Dendritic cell treated with granulocyte-macrophage colony-stimulating factor and Interleukin-4, amounts not matched to agents 40 ng/mL and 50 ng/mL, for 4 days (primary cell): Measurements from ENCODE around the gene NAV2.
"Not testable (repeated sequence)": the region's sequence is repeated elsewhere in the genome, so short reads cannot be mapped to it uniquely, and the experiment has no call there.

ENCODE experiments used
- H3K27ac Mint-ChIP-seq: one replicate; pipeline ENCODE4 v1.8.0; 2022; ENCODE audit warnings: mild to moderate bottlenecking, mixed read lengths
- H3K27me3 Mint-ChIP-seq: one replicate; pipeline ENCODE4 v1.8.0; 2022; ENCODE audit warnings: mild to moderate bottlenecking, mixed read lengths
- H3K36me3 Mint-ChIP-seq: one replicate; pipeline ENCODE4 v1.8.0; 2022; ENCODE audit warnings: low read depth, mixed read lengths
- H3K4me1 Mint-ChIP-seq: one replicate; pipeline ENCODE4 v1.8.0; 2022; ENCODE audit warnings: low read depth, mixed read lengths
- H3K4me3 Mint-ChIP-seq: one replicate; pipeline ENCODE4 v1.8.0; 2022; ENCODE audit warnings: mild to moderate bottlenecking, moderate library complexity, mixed read lengths
- H3K9me3 Mint-ChIP-seq: one replicate; pipeline ENCODE4 v1.8.0; 2022; ENCODE audit warnings: mixed read lengths
- intact Hi-C: fragments of 100-400 bp; cut with micrococcal nuclease; formaldehyde crosslinking; loops from one replicate; pipeline ENCODE4 v1.15.0; 2022

NAV2 gene

GRCh38 chr11:19996571-19996970, 283.9 kb downstream of the NAV2 start:
- Mint-ChIP-seq H3K27me3 (no peaks in the 10 kb centered on the region), H3K9me3 (no peaks in the 10 kb centered on the region)

GRCh38 chr11:20000022-20000350, 287.3 kb downstream of the NAV2 start:
- H3K9me3 Mint-ChIP-seq: no peaks in the 10 kb centered on the region
- H3K36me3 Mint-ChIP-seq: no peaks in the 10 kb centered on the region
- no peaks in the 10 kb centered on the region for H3K27me3 Mint-ChIP-seq
- no peaks in the 10 kb centered on the region for H3K4me1 Mint-ChIP-seq
- H3K27ac Mint-ChIP-seq: no peak overlapping the region
- H3K4me3 Mint-ChIP-seq: no peak overlapping the region
- intact Hi-C loops: no loop called here

More at GRCh38 chr11:19996571-19996970, 283.9 kb downstream of the NAV2 start:
- intact Hi-C loops: no loop called here
- no peaks in the 10 kb centered on the region for H3K36me3 Mint-ChIP-seq
- no peak overlapping the region for H3K27ac Mint-ChIP-seq
- no peak overlapping the region for H3K4me3 Mint-ChIP-seq
- H3K4me1 Mint-ChIP-seq: no peaks in the 10 kb centered on the region

GRCh38 chr11:20000351-20001134, 287.9 kb downstream of the NAV2 start:
- Mint-ChIP-seq H3K27me3 (no peaks in the 10 kb centered on the region), H3K4me3 (no peak overlapping the region), H3K9me3 (no peaks in the 10 kb centered on the region), H3K4me1 (no peaks in the 10 kb centered on the region), H3K27ac (no peak overlapping the region), H3K36me3 (no peaks in the 10 kb centered on the region)
- intact Hi-C loops: no loop called here

DNA sequence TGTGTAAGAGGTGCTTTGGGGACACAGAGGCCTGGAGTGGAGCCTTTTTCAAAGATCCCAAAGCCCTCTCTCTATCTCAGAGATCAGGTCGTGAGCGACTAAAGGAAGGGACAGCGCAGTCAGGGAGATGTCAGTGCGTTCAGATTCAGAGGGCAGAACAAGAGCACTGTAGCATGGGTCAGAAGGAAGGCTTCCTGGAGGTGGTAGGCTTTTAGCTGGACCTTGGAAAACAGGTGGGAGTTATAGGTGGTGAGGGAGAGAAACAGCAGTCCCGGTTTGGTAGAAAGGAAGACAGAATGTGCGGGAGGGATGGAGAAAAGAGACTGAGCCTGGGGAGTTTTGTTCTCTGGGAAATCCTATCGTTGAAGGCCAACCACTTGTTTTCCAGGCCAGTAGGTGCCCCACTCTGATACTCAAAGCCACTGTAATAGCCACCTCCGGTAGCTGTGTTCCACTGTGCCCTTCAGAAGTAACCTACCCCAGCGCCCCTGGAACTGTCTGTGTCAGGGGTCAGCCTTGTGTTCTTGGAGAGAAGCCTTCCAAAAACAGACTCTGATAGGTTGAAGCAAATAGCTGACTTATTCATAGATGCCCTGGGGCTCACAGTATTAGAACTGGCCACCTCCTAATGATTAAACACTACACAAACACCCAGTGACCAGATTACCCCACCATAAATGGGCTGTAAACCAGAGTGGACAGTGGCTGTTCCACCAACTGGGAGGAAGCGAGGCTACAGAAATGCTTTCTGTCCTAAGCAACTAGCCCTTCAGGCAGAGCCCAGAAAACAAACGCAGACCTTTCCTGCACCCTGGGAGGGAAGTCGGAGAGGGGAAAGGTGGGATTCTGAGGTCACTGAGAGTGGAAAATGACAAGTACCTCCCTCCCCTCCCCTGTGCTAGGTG, 289.9 kb downstream of the NAV2 start:
- Mint-ChIP-seq H3K36me3 (no peaks in the 10 kb centered on the region), H3K4me1 (no peaks in the 10 kb centered on the region), H3K9me3 (no peaks in the 10 kb centered on the region), H3K27ac (no peak overlapping the region), H3K4me3 (no peak overlapping the region), H3K27me3 (no peaks in the 10 kb centered on the region)
- intact Hi-C loops: no loop called here

DNA sequence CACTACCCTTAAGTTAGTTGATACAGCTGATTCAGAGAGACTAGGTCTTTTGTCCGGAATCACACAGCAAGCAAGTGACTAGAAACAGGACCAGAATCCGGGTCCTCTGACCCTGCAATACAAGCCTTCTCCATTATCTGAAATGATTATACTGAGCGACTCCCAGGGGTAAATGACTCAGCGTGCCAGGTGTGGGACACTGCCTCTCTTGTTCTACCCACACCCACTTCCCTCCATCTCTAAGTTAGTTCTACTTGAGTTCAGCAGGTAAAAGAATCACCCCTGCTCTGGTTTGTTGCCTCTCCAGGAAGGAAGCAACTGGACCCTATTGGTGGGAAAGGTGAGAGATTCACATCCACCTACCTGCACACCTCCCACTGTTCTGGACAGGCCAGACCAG, 290.7 kb downstream of the NAV2 start:
- H3K4me3 Mint-ChIP-seq: no peak overlapping the region
- H3K27ac Mint-ChIP-seq: no peak overlapping the region
- intact Hi-C loops: no loop called here
- H3K4me1 Mint-ChIP-seq: no peaks in the 10 kb centered on the region
- H3K9me3 Mint-ChIP-seq: no peaks in the 10 kb centered on the region
- H3K27me3 Mint-ChIP-seq: no peaks in the 10 kb centered on the region
- no peaks in the 10 kb centered on the region for H3K36me3 Mint-ChIP-seq

- H3K27me3 Mint-ChIP-seq: no peaks in the 10 kb centered on the region
- no peaks in the 10 kb centered on the region for H3K9me3 Mint-ChIP-seq
- H3K4me3 Mint-ChIP-seq: no peak overlapping the region
- intact Hi-C loops: no loop called here
- H3K27ac Mint-ChIP-seq: no peak overlapping the region
- H3K36me3 Mint-ChIP-seq: no peaks in the 10 kb centered on the region
- no peaks in the 10 kb centered on the region for H3K4me1 Mint-ChIP-seq
These were observed 292.2 kb downstream of the NAV2 start for GRCh38 chr11:20004866-20005265.

GRCh38 chr11:20005747-20006146, 293.1 kb downstream of the NAV2 start:
- intact Hi-C loops: no loop called here
- Mint-ChIP-seq H3K4me3 (no peak overlapping the region), H3K27ac (no peak overlapping the region), H3K36me3 (no peaks in the 10 kb centered on the region), H3K4me1 (no peaks in the 10 kb centered on the region), H3K9me3 (no peaks in the 10 kb centered on the region), H3K27me3 (no peaks in the 10 kb centered on the region)

DNA sequence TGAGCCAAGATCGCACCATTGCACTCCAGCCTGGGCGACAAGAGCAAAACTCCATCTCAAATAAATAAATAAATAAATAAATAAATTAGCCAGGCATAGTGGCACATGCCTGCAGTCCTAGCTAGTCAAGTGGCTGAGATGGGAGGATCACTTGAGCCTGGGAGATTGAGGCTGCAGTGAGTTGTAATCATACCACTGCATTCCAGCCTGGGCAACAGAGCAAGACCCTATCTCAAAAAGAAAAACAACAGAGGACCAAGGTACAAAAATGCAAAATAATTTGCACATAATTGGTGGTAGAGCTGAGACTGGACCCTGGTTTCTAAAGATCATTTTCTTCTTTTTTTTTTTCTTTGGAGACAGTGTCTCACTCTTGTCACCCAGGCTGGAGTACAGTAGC, 294.0 kb downstream of the NAV2 start:
- H3K36me3 Mint-ChIP-seq, H3K27me3 Mint-ChIP-seq, H3K4me1 Mint-ChIP-seq, H3K4me3 Mint-ChIP-seq, H3K27ac Mint-ChIP-seq, intact Hi-C loops, H3K9me3 Mint-ChIP-seq: not testable (repeated sequence)

- no peak overlapping the region for H3K27ac Mint-ChIP-seq
- no peaks in the 10 kb centered on the region for H3K27me3 Mint-ChIP-seq
- intact Hi-C loops: no loop called here
- H3K36me3 Mint-ChIP-seq: no peaks in the 10 kb centered on the region
- no peak overlapping the region for H3K4me3 Mint-ChIP-seq
- no peaks in the 10 kb centered on the region for H3K9me3 Mint-ChIP-seq
- no peaks in the 10 kb centered on the region for H3K4me1 Mint-ChIP-seq
These were observed 294.7 kb downstream of the NAV2 start for GRCh38 chr11:20007386-20007785.

GRCh38 chr11:20008190-20008870, 295.7 kb downstream of the NAV2 start:
- no peak overlapping the region for H3K4me3 Mint-ChIP-seq
- no peak overlapping the region for H3K27ac Mint-ChIP-seq
- no peaks in the 10 kb centered on the region for H3K4me1 Mint-ChIP-seq
- H3K9me3 Mint-ChIP-seq: no peaks in the 10 kb centered on the region
- intact Hi-C loops: no loop called here
- no peaks in the 10 kb centered on the region for H3K27me3 Mint-ChIP-seq
- no peaks in the 10 kb centered on the region for H3K36me3 Mint-ChIP-seq

GRCh38 chr11:20008871-20009644, 296.4 kb downstream of the NAV2 start:
- Mint-ChIP-seq H3K27me3 (peaks cover 1% of the 10 kb centered on the region), H3K27ac (no peak overlapping the region), H3K4me1 (no peaks in the 10 kb centered on the region), H3K36me3 (no peaks in the 10 kb centered on the region), H3K4me3 (no peak overlapping the region), H3K9me3 (no peaks in the 10 kb centered on the region)
- intact Hi-C loops: no loop called here

GRCh38 chr11:20010156-20010850, 297.7 kb downstream of the NAV2 start:
- H3K36me3 Mint-ChIP-seq: no peaks in the 10 kb centered on the region
- peaks cover 2% of the 10 kb centered on the region for H3K27me3 Mint-ChIP-seq
- H3K9me3 Mint-ChIP-seq: no peaks in the 10 kb centered on the region
- H3K27ac Mint-ChIP-seq: no peak overlapping the region
- intact Hi-C loops: no loop called here
- no peaks in the 10 kb centered on the region for H3K4me1 Mint-ChIP-seq
- no peak overlapping the region for H3K4me3 Mint-ChIP-seq

DNA sequence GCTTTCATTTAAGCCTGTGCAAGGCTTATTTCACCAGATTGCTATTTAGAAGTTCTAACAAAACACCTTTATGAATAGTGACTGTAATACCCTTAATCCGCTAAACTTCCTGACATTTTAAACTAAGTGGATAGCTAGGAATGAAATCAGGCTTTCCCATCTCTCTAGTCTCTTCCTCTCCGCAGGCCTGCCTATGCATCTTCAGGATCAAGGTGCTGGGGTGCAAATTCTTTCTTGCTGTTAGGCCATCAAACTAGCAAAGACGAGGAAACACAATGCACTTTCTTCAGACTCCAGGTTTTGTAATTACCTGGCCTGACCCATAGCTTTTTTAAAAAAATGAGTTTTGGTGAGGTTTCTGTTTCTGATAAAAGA, 298.2 kb downstream of the NAV2 start:
- intact Hi-C loops: no loop called here
- H3K4me3 Mint-ChIP-seq: no peak overlapping the region
- no peaks in the 10 kb centered on the region for H3K36me3 Mint-ChIP-seq
- no peak overlapping the region for H3K27ac Mint-ChIP-seq
- H3K27me3 Mint-ChIP-seq: peaks cover 2% of the 10 kb centered on the region
- H3K9me3 Mint-ChIP-seq: no peaks in the 10 kb centered on the region
- no peaks in the 10 kb centered on the region for H3K4me1 Mint-ChIP-seq
